Activated CD8-positive, alpha-beta memory T cell treated with anti-CD3 and anti-CD28 coated beads, Interleukin-2, amount 50 U/mL, for 1 hour (primary cell): ENCODE data around the gene ACADSB.

Experiments
- DNase-seq: peaks from one replicate; pipeline ENCODE4 v3.0.0-alpha.2; 2020; ENCODE audit errors: extremely low read depth

Gene ACADSB

DNA sequence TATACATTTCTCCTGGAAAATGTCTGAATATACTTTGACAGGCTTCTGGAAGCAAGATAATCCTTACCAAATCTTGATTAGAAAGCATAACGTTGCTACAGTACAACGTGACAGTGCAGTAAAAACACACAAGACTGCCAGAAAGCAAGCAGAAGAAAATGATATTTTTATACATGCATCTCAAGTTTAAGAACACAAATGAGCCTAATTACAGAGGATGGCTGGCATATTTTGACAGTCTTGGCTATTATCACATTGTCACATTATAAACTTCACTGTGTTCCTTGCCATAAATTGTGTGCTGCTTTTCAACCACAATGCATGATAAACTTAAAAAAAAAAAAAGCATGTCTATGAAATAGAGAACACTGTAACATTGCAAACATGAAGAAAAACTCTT lies 4.5 kb upstream of the ACADSB start:
- DNase-seq, result no peak

DNA sequence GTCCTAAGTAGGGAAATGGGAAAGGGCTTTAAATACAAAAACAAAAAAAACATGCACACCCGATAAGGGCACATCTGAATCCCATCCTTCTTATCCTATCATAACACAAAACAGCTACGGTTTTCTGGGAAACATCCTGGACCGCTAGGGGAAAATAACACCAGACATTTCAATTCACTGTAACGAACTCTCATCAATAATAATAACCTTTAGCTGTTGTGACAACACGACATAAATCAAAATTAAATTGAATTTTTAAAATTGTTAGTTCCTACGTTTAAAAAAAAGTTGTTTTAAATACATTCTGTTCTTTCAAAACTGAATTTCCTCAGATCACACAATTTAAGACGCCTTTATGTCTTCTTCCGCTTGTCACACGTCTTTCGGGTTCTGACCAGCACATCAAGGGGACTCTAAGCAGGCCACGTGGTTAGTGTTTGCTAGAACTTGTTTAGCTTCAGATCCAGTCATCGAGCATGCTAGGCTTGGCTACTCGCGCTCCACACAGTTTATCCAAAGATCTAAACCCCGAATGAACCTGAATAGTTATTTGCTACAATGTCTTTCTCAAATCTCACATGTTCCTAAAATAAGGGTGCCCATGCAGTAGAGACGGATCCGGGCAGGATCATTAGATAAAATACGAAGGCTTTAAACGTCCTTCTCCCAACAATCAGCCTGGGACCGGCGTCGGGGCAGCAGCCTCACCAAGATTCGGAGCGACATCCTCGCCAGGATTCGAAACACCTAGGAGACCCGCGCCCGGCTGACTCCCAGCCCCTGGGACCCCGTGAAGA lies 1.1 kb upstream of the ACADSB start:
- no peak for DNase-seq

DNA sequence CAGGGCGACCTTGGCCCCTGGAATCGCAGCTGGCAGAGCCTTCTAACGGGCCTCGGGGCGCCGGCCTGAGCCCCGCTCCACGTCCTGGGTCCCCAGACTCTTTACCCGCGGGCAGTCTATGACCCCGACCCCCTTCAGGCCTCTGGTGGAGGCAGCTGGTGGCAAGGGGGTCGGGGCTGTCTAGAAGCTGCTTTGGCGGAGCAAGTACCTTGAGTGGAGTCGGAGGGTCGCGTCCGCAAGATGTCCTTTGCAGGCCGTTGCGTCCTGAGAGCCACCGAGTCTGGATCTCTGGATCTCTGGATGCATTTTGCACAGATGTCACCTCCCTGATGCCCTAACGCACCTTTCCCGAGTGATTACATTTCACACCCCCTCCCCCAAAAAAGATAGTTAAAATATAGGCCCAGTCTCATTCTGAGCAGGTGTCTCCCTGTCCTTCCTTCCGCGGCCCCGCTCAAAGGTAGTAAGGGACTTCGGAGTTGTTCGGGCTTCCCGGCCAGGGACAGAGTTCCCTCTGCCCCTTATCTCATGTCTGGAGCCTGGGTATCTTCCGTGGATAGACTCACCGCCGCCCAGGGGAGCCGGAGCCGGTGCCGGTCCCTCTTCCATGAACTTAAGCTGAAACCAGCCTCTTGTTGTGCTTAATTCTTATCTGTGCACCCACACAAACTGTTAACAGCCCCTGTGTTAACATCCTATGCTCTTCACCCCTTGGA lies 457 bp downstream of the ACADSB start:
- DNase-seq, result no peak

DNA sequence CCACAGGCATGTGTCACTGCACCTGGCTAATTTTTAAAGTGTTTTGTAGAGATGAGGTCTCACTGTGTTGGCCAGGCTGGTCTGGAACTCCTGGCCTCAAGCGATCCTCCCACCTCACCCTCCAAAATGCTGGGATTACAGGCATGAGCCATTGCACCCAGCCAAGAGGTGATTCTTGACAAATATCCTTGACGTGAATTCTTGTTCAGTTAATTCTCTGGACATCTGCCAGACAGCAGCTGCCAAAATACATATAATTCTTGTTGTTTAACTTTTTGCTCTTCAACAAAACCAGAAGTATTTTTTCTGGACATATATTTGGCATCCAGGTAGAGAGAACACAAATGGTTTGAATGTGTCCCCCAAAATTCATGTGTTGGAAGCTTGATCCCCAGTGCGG lies 3.2 kb downstream of the ACADSB start:
- DNase-seq, result no peak

DNA sequence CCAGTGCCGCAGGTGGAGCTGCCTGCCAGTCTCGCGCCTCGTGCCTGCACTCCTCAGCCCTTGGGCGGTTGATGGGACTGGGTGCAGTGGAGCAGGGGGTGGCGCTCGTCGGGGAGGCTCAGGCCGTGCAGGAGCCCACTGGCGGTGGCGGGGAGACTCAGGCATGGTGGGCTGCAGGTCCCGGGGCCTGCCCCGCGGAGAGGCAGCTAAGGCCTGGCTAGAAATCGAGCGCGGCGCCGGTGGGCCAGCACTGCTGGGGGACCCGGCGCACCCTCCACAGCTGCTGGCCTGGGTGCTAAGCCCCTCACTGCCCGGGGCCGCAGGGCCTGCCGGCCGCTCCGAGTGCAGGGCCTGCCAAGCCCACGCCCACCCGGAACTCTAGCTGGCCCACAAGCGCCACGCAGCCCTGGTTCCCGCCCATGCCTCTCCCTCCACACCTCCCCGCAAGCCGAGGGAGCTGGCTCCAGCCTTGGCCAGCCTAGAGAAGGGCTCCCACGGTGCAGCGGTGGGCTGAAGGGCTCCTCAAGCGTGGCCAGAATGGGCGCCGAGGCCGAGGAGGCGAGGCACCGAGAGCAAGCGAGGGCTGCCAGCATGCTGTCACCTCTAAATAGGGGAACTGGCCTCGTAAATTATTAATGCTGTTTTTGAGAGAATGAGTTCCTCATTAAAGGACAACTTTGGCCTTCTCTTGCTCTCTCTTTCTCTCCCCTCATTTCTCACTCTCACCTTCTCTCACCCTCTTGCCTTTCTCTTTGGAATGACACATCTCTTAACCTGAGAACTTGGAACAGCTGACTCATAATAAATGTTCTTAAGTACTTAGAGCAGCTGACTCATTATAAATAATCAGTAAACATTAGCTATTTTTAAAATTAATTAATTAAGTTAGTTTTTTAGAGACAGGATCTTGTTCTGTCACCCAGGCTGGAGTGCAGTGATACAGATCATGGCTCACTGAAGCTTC lies 4.9 kb downstream of the ACADSB start:
- DNase-seq, result no peak

DNA sequence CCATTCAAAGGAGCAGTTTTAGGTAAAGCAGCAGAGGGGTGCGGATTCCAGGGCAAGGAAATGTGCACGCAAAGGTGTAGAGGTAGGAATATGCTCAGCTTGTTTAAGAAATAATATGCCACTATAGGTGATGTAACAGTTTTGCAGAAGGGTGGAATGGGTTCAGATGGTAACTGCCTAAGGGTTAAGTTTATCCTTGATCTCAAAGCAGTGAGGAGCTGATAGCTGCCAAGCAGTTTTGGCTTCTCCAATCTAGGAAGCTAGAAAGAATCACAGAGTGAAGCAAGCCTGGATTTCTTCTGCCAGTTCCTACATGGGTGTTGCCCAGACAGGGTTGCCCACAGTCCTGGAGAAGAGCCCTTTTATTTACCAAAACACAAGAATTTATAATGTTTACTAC lies 6.0 kb downstream of the ACADSB start:
- no peak for DNase-seq

DNA sequence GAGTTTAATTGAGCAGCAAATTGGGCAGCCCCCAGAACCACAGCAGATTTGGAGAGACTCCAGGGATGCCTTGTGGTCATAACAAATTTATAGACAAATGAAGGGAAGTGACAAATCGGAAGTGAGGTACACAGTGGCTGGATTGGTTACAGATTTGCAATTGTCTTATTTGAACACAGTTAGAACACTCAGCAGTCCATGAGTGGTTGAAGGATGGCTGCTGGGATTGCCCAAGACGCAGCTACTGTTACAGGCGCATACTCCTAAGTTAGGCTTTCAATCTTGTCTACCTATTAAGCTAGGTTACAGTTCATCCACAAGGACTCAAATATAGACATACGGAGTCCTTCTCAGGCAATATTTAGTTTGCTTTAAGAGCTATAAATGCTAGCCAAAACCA lies 7.4 kb downstream of the ACADSB start:
- DNase-seq, result no peak

DNA sequence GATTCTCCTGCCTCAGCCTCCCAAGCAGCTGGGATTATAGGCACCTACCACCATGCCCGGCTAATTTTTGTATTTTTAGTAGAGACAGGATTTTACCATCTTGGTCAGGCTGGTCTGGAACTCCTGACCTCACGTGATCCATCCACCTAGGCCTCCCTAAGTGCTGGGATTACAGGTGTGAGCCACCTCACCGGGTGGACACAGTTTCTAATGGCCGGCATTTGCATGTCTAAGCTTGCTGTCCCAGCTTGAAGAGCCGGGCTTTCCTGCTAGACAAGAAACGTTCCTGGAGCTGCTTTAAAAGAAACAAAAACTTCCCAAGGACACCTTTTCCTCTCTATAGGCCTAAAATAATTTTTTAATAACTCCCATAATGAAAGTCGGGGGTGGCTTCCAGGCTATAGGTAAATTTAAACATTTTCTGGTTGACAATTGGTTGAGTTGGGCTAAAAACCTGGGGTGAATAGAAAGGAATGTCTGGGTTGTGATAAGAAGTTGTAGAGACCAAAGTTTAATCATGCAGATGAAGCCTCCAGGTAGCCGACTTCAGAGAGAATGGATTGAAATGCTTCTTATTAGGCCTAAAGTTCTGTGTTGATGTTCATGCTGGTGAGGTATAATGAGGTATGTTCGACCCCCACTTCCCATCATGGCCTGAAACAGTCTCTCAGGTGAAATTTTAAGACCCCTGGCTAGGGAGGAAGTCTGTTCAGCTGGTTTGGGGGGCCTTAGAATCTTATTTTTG lies 8.8 kb downstream of the ACADSB start:
- DNase-seq, result no peak

DNA sequence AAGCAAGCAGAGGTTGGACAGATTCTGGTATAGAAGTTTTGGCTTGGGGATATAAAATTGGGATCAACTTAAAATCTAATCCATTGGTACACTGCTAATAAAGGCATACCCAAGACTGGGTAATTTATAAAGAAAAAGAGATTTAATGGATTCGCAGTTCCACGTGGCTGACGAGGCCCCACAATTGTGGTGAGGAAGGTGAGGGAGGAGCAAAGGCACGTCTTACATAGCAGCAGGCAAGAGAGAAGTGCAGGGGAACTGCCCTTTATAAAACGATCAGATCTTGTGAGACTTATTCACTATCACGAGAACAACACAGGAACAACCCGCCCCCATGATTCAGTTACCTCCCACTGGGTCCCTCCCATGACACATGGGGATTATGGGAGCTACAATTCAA lies 9.7 kb downstream of the ACADSB start:
- DNase-seq, result no peak

DNA sequence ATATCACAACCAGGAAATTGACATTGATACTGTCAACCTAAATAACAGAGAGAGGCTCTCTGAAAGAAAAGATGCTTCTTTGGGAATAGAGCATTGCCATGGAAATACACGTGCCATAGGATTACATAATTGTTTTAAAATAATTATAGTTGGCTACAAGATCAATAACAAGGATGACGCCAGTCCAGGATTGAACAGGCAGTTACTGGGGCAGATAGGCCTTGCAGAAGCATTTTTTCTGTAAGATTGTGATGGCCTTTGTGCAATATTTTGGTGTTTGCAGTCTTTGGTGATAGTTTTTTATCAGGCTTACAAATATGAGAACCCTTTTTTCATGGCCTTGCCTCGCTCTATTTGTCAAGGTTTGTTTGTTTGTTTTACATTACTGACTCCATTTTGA lies 10.5 kb downstream of the ACADSB start:
- no peak for DNase-seq

DNA sequence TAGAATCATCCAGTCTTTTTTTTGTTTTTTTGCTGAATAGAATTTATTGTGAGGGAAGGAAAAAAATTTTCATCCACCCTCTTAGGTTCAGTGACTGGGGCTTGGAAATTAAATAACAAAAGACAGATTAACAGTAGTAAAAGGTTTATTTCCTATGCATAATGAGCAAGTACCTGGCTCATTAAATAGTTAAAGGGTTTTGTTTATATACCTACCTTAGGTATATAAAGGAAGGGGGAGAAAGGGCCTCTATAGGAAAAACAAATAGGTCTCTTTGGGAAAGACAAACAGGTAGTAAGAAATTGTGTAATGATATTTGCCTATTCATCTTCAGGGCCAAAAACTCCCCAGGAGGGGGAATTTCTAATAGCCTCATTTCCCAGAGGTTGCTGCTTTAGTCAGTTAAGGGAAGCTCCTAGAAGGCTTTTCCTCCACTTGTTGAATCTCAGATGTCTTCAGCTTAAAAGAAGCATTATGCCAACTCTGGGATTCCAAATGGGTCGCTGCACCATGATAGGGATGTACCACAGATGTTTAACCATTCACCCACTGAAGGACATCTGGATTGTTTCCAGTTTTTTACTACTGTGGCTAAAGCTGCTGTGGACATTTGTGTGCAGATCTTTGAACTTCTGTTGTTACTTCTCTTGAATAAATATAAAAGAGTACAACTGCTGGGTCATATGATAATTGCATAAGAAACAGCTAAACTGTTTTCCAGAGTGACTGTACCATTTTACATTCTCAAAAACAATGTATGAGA lies 11.3 kb downstream of the ACADSB start:
- DNase-seq, result no peak

DNA sequence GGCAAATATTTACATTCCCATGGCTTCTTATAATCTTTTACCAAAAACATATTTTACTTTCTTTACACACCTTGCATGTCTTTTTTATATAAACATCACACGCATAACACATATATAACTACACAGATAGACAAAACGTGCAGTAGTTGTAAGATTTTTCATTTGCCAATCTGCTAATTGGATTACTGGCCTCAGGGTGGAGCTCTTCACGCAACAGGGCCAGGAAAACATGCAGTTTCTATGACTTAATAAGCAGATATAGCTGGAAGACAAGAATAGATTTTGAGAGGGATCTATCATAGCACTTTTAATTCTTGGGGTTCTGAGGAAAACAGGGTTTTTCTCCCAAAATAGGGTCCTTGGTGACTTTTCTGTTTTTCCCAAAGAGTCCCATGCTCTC lies 12.7 kb downstream of the ACADSB start:
- no peak for DNase-seq

DNA sequence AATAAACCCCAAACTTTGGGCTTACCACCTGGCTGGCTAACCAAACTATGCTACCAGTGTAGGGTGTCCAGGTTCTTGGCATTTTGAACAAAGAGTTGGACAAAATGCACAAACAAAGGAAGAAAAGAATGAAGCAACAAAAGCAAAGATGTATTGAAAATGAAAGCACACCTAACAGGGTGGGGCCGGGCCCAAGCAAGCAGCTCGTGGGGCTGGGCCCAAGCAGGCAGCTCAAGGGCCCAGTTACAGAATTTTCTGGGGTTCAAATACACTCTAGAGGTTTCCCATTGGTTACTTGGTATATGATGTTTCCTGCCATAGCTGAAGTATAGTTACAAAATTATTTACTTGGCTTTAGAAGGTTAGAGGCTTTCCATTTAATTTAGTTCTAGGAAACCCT lies 15.7 kb downstream of the ACADSB start:
- DNase-seq, result no peak

DNA sequence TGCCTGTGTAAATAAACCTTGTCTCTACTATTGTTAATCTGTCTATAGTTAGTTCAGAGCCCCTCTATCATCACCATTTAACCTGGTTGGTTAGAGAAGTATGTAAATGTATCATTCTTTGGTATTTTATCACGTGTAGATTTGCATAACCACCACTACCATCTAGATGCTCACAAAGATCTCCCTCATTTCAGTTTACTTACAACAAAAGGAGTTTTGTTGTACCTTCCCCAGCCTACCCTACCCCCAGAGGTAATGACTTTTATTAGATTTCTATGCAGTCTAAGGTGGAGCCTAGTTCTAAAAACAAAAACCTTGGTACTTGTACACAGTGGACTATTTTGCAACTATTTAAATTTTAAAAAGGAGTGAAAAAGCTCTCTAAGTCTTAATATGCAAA lies 17.5 kb downstream of the ACADSB start:
- no peak for DNase-seq

DNA sequence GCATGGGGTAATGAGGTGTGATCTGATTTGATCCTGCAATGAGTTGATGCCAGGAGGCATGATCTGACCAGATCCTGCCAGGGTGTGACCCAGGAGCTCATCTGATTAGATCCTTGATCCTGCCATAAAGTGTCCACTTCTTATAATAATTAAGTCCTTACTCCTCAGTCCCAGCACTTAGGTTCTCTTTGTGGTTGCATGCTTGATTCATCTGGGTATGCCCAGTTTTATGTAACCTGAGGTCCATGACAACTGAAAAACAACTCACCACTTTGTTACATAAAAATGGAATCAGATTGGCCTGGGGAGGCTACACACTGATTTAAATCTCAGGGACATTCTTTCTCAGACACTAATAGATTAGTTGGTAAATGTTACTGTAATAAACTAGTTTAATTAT lies 19.1 kb downstream of the ACADSB start:
- DNase-seq, result no peak

DNA sequence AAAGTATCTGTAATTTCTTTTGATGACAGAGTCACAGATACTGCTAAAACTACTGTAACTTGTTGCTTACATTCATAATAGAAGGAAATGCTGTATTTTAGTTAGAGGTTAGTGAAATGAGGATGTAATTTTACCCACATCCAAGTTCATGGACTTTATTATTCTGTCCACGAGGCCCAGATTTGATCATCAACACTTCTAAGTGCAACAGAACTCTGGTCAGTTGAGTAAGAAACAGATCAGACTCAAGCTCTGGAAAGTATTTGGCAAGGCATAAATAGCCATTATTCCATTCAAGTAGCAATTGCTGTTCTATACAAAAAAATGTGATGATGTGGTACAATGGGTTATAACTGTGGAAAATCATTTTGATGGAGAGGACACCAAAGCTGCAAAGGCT lies 22.3 kb downstream of the ACADSB start:
- DNase-seq, result no peak

DNA sequence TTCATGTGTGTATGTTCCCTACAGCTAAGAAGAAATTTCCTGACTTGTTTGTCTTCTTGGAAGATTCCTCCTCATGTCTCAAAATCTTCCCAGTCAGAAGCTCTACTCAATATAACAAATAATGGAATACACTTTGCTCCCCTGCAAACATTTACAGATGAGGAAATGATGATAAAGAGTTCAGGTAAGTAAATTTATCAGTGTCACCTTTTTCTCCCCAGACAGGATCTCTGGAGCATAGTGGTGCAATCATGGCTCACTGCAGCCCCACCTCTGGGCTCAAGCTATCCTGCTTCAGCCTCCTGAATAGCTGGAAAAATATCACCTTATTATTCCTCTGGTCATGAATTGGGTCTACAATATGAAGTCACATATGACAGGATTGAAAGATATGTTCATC lies 25.5 kb downstream of the ACADSB start:
- no peak for DNase-seq

DNA sequence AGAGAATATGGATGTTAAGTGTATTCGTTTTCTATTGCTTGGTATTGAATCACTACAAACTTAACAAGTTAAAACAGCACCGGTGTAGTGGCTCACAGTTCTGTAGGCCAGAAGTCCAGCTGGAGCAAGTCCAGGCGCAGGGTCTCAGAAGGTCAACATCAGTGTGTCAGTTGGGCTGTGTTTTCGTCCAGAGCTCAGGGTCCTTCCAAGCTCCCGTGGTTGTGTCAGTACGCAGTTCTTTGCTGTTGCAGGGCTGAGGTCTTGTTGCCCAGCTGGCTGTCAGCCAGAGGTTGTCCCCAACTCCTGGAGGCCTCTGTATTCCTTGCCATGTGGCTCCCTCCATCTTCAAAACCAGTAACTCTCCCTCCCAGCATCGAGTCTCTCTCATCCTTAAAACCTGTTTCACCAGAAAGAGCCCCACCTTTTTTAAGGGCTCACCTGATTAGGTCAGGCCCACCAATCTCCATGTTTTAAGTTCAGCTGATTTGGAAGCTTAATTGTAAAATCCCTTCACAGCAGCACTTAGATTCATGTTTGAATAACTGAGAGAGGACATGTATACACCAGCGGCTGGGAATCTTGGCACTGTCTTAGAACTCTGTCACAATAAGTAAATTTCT lies 26.8 kb downstream of the ACADSB start:
- DNase-seq, result no peak

DNA sequence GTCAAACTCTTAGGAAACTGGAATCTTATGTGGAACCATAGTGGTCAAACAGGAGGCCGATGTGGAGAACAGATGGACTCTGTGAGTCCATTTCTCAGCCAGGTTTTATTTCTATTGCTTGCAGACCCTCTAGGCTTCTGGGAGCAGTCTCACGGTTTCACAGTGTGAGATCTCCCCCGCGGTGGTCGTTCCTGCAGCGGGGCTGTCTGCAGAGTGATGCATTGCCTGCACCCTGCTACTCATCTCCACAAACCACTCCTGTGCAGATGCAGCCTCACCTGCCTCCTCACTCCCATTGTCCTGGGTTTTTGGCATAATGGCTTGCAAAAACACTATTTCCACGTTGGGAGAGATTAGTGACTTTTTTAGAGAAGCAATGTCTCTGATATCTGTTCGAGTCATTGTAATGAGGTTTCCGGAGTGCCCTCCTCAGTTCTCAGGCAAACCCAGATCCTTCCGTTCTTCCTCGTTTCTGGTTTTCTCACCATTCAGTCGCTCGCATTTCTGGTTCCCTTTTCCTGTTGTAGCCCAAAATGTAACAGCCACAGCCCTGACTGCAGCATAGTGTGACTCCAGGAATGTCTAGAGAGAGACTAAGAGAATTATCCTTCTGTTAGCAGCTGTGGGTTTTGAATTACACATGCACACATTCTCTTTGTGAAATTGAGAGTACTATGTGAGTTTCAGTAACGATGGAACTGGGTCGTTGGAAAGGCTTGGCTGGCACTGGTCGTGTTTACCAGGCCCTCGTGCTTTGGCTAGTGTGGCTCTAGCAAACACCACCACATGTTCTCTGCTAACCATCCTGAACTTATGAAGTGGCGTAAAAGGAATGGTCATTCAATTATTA lies 30.2 kb downstream of the ACADSB start:
- DNase-seq, result no peak

DNA sequence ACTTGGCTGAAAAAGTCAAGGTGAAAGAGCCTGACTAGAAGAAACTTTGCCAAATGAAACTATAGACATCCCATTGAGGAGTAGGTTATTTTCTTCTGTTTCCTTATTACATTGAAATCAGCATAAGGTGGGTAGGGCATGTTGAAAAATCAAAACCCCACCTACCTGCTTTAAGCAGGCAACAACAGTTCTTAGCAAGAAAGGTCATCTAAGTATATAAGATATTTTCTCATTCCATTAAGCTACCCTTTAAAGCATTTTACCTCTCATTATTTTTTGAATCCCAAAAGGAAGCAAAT lies 30.8 kb downstream of the ACADSB start:
- no peak for DNase-seq
